SU-DHL-6 (cell line): ENCODE measurements around the gene VSX2.

Experiments used
- EZH2phosphoT487 ChIP-seq: fragments of 200-600 bp; sonication (generic), shearing (Covaris generic); conservative IDR thresholded peaks from 2 replicates; pipeline ENCODE4 v1.6.1; 2018; ENCODE audit warnings: mild to moderate bottlenecking, antibody characterized with exemption, low read length, moderate library complexity, mixed read lengths
- TF ChIP-seq, protein P1 (sequence below): fragments of 200-600 bp; sonication (generic); IDR thresholded peaks from one replicate; pipeline ENCODE4 v1.5.1; 2017; ENCODE audit warnings: antibody characterized with exemption, mild to moderate bottlenecking, low read length, moderate library complexity; ENCODE audit not compliant: insufficient read depth, poor library complexity, severe bottlenecking

DNA sequence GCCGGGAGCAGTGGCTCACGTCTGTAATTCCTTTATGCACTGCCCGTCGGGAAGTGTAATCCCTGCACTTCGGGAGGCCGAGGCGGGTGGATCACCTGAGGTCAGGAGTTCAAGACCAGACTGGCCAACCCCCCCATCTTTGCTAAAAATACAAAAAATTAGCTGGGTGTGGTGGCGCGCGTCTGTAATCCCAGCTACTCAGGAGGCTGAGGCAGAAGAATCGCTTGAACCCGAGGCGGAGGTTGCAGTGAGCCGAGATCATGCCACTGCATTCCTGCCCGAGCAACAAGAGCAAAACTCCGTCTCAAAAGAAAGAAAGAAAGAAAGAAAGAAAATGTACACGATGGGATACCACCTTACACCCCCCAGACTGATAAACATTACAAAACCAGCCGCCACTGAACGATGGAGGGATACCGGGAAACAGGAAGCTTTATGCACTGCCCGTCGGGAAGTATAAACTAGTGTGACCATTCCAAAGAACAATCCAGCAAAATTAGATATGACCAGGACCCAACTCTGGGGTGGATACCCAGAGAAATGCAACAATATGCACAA is 62.4 kb downstream of the VSX2 start:
- TF ChIP-seq, protein P1, sequence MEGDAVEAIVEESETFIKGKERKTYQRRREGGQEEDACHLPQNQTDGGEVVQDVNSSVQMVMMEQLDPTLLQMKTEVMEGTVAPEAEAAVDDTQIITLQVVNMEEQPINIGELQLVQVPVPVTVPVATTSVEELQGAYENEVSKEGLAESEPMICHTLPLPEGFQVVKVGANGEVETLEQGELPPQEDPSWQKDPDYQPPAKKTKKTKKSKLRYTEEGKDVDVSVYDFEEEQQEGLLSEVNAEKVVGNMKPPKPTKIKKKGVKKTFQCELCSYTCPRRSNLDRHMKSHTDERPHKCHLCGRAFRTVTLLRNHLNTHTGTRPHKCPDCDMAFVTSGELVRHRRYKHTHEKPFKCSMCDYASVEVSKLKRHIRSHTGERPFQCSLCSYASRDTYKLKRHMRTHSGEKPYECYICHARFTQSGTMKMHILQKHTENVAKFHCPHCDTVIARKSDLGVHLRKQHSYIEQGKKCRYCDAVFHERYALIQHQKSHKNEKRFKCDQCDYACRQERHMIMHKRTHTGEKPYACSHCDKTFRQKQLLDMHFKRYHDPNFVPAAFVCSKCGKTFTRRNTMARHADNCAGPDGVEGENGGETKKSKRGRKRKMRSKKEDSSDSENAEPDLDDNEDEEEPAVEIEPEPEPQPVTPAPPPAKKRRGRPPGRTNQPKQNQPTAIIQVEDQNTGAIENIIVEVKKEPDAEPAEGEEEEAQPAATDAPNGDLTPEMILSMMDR, result no peak
- no peak for TF ChIP-seq EZH2phosphoT487
